Measurements from ENCODE around the gene GULP1.

DNA sequence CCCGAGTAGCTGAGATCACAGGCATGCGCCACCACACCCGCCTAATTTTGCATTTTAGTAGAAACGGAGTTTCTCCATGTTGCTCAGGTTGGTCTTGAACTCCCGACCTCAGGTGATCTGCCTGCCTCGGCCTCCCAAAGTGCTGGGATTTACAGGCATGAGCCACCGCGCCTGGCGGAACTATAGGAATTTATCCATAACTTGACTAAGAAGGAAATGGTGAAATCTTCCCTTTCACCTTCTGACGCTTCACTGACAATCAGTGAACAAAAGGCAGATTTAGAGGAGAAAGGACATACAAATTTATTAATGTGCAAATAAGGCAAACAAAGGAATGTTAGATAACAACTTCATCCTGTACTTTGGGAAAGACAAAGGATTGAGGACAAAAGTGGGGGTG is 15.4 kb upstream of the GULP1 start:
- TF ChIP-seq, protein P1, sequence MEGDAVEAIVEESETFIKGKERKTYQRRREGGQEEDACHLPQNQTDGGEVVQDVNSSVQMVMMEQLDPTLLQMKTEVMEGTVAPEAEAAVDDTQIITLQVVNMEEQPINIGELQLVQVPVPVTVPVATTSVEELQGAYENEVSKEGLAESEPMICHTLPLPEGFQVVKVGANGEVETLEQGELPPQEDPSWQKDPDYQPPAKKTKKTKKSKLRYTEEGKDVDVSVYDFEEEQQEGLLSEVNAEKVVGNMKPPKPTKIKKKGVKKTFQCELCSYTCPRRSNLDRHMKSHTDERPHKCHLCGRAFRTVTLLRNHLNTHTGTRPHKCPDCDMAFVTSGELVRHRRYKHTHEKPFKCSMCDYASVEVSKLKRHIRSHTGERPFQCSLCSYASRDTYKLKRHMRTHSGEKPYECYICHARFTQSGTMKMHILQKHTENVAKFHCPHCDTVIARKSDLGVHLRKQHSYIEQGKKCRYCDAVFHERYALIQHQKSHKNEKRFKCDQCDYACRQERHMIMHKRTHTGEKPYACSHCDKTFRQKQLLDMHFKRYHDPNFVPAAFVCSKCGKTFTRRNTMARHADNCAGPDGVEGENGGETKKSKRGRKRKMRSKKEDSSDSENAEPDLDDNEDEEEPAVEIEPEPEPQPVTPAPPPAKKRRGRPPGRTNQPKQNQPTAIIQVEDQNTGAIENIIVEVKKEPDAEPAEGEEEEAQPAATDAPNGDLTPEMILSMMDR (conservative IDR thresholded peaks at IDR 0.05 in 1 of 2, IDR thresholded peaks at IDR 0.05 in 1 of 2; ENCODE audit: extremely low read depth in 1 of 2, insufficient read depth in 1 of 2, low read depth in 1 of 2, low read length in 2 of 2): no peak
- TF ChIP-seq EZH2 (IDR thresholded peaks at IDR 0.05; ENCODE audit: borderline replicate concordance, low read length): no peak

All from mammary epithelial cell (primary cell).